Endodermal cell (in vitro differentiated cells): ENCODE results near the gene GAA. TPM values are rescaled to one million over a fixed set of nuclear protein-coding genes. Genes with fewer than 3 reads are reported as not detected.

Experiments used
- DNase-seq: peaks from one replicate; pipeline ENCODE4 v3.0.0-alpha.2; 2017
- H3K27ac ChIP-seq: 2 replicates; pipeline ENCODE4 v1.5.1; 2013; ENCODE audit warnings: mild to moderate bottlenecking, low read depth, low read length, moderate library complexity
- H3K27me3 ChIP-seq: 2 replicates; pipeline ENCODE4 v1.6.1; 2013; ENCODE audit warnings: mild to moderate bottlenecking, low read length, moderate library complexity; ENCODE audit not compliant: insufficient read depth, control insufficient read depth, poor library complexity, severe bottlenecking
- H3K36me3 ChIP-seq: 2 replicates; pipeline ENCODE4 v1.7.0; 2013; ENCODE audit warnings: mild to moderate bottlenecking, low read length, moderate library complexity; ENCODE audit not compliant: control insufficient read depth, insufficient read depth
- H3K4me1 ChIP-seq: one replicate; pipeline ENCODE4 v1.7.0; 2013; ENCODE audit warnings: low read length; ENCODE audit not compliant: control insufficient read depth, insufficient read depth
- H3K4me3 ChIP-seq: 2 replicates; pipeline ENCODE4 v1.5.1; 2013; ENCODE audit warnings: mild to moderate bottlenecking, low read length, moderate library complexity
- H3K9ac ChIP-seq: 2 replicates; pipeline ENCODE4 v1.6.1; 2013; ENCODE audit warnings: mild to moderate bottlenecking, low read length, moderate library complexity; ENCODE audit not compliant: poor library complexity, severe bottlenecking; ENCODE audit errors: extremely low read depth
- H3K9me3 ChIP-seq: 2 replicates; pipeline ENCODE4 v1.6.1; 2013; ENCODE audit warnings: mild to moderate bottlenecking, low read length, moderate library complexity; ENCODE audit not compliant: control insufficient read depth
- H3K27ac Mint-ChIP-seq: 2 replicates; pipeline ENCODE4 v1.8.0; 2020; ENCODE audit warnings: mixed read lengths
- H3K27me3 Mint-ChIP-seq: 2 replicates; pipeline ENCODE4 v1.8.0; 2021; ENCODE audit warnings: mild to moderate bottlenecking, mixed read lengths; ENCODE audit not compliant: insufficient read depth
- H3K36me3 Mint-ChIP-seq: 2 replicates; pipeline ENCODE4 v1.8.0; 2020; ENCODE audit warnings: low read depth, mixed read lengths
- H3K4me1 Mint-ChIP-seq: 2 replicates; pipeline ENCODE4 v1.8.0; 2020; ENCODE audit warnings: mixed read lengths
- H3K4me3 Mint-ChIP-seq: 2 replicates; pipeline ENCODE4 v1.8.0; 2020; ENCODE audit warnings: mild to moderate bottlenecking, moderate library complexity, mixed read lengths
- H3K9me3 Mint-ChIP-seq: 2 replicates; pipeline ENCODE4 v1.8.0; 2020; ENCODE audit warnings: mild to moderate bottlenecking, mixed read lengths
- WGBS, 2 experiments: methylation state at CpG; one replicate each; pipeline versions ENCODE4 v1.1.5 to v1.1.7; 2013; ENCODE audit warnings: missing lambda C conversion rate in 2 of 2, mixed read lengths in 1 of 2; ENCODE audit not compliant: insufficient coverage in 1 of 2, insufficient read length in 1 of 2; 5-methylcytosine and 5-hydroxymethylcytosine counted together
- total RNA-seq, 2 donors: library from RNA; stranded (reverse); fragmentation: NEBNext Ultra II Directional in 1 of 2; extraction: Animal tissue kit (Norgen Biotek cat#: 25700) in 1 of 2; gene quantifications; 2 replicates in 1 of 2; 3 replicates in 1 of 2; pipeline ENCODE4 v1.2.1, GENCODE V29; 2021
- TF ChIP-seq, protein P1 (sequence below): fragments of 200-600 bp; sonication (generic); conservative IDR thresholded peaks from 2 replicates; pipeline ENCODE4 v1.5.0; 2021; ENCODE audit warnings: antibody characterized with exemption, mild to moderate bottlenecking

Gene GAA
- total RNA-seq, 2 donors from 2014 or later, result 46.4 to 72.3 TPM

- no peaks in the 10 kb centered on the region for H3K27me3 Mint-ChIP-seq
- peaks cover 19% of the 10 kb centered on the region for H3K36me3 Mint-ChIP-seq
- WGBS, 2 experiments, result 94 to 95% methylated on average over 8 of the region's 8 CpGs
- Histone ChIP-seq H3K27me3 (no peaks in the 10 kb centered on the region), H3K36me3 (peaks cover 6% of the 10 kb centered on the region), H3K27ac (no peak overlapping the region), H3K9me3 (peaks cover 16% of the 10 kb centered on the region), H3K4me3 (no peak overlapping the region), H3K4me1 (no peaks in the 10 kb centered on the region), H3K9ac (no peak overlapping the region)
- no peak overlapping the region for H3K4me3 Mint-ChIP-seq
- DNase-seq, result no peak
- TF ChIP-seq, protein P1, sequence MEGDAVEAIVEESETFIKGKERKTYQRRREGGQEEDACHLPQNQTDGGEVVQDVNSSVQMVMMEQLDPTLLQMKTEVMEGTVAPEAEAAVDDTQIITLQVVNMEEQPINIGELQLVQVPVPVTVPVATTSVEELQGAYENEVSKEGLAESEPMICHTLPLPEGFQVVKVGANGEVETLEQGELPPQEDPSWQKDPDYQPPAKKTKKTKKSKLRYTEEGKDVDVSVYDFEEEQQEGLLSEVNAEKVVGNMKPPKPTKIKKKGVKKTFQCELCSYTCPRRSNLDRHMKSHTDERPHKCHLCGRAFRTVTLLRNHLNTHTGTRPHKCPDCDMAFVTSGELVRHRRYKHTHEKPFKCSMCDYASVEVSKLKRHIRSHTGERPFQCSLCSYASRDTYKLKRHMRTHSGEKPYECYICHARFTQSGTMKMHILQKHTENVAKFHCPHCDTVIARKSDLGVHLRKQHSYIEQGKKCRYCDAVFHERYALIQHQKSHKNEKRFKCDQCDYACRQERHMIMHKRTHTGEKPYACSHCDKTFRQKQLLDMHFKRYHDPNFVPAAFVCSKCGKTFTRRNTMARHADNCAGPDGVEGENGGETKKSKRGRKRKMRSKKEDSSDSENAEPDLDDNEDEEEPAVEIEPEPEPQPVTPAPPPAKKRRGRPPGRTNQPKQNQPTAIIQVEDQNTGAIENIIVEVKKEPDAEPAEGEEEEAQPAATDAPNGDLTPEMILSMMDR, result no peak
- peaks cover 9% of the 10 kb centered on the region for H3K4me1 Mint-ChIP-seq
- H3K27ac Mint-ChIP-seq, result no peak overlapping the region
- peaks cover 15% of the 10 kb centered on the region for H3K9me3 Mint-ChIP-seq
These were observed 13.8 kb downstream of the GAA start for GRCh38 chr17:80115159-80115558.

GRCh38 chr17:80116276-80116920 lies 15.0 kb downstream of the GAA start:
- TF ChIP-seq, protein P1, result no peak
- peaks cover 6% of the 10 kb centered on the region for H3K36me3 ChIP-seq
- Mint-ChIP-seq H3K36me3 (peaks cover 19% of the 10 kb centered on the region), H3K9me3 (peaks cover 15% of the 10 kb centered on the region), H3K27ac (no peak overlapping the region), H3K4me1 (peaks cover 9% of the 10 kb centered on the region), H3K27me3 (no peaks in the 10 kb centered on the region), H3K4me3 (no peak overlapping the region)
- H3K27me3 ChIP-seq, result no peaks in the 10 kb centered on the region
- no peak overlapping the region for H3K4me3 ChIP-seq
- no peaks in the 10 kb centered on the region for H3K4me1 ChIP-seq
- peak overlapping the region; percentile 57 for H3K27ac ChIP-seq
- DNase-seq, result no peak
- 82 to 91% methylated on average over 14 to 16 of the region's 16 CpGs for WGBS, 2 experiments
- no peak overlapping the region for H3K9ac ChIP-seq
- H3K9me3 ChIP-seq, result peaks cover 16% of the 10 kb centered on the region

DNA sequence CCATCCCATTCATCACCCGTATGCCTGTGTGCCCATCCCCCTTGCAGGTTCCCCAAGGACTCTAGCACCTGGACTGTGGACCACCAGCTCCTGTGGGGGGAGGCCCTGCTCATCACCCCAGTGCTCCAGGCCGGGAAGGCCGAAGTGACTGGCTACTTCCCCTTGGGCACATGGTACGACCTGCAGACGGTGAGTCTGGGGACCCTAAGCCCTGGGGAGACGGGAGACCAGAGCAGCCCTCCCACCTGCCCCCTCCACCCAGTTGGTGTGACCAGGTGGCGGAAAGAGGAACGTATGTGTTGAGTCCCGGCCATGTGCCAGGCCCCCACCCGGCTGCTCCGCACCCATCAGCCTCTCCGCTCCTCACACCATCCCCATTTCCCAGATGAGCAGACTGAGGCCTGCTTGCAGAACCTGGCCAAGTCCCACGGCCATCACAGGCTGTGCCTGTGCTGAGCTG lies 15.6 kb downstream of the GAA start:
- WGBS, 2 experiments, result 93 to 94% methylated on average over 6 to 13 of the region's 13 CpGs

More for the DNA sequence above, 15.6 kb downstream of the GAA start:
- Mint-ChIP-seq H3K4me3 (no peak overlapping the region), H3K4me1 (peaks cover 9% of the 10 kb centered on the region), H3K27me3 (no peaks in the 10 kb centered on the region), H3K9me3 (peaks cover 15% of the 10 kb centered on the region), H3K27ac (no peak overlapping the region), H3K36me3 (peaks cover 19% of the 10 kb centered on the region)
- Histone ChIP-seq H3K9me3 (peaks cover 16% of the 10 kb centered on the region), H3K9ac (no peak overlapping the region), H3K27me3 (no peaks in the 10 kb centered on the region), H3K4me1 (no peaks in the 10 kb centered on the region), H3K4me3 (no peak overlapping the region), H3K27ac (no peak overlapping the region), H3K36me3 (peaks cover 6% of the 10 kb centered on the region)
- TF ChIP-seq, protein P1, result no peak
- DNase-seq, result no peak
